GM12873 (cell line): Measurements from ENCODE around the gene CDKN2B-AS1.

Experiments
- CTCF ChIP-seq: IDR thresholded peaks from 2 replicates; pipeline ENCODE4 v1.5.1; 2012; ENCODE audit warnings: low read depth, mild to moderate bottlenecking, moderate library complexity, low read length, control low read depth; ENCODE audit not compliant: insufficient read depth; ENCODE audit errors: missing control alignments

CDKN2B-AS1 gene

DNA sequence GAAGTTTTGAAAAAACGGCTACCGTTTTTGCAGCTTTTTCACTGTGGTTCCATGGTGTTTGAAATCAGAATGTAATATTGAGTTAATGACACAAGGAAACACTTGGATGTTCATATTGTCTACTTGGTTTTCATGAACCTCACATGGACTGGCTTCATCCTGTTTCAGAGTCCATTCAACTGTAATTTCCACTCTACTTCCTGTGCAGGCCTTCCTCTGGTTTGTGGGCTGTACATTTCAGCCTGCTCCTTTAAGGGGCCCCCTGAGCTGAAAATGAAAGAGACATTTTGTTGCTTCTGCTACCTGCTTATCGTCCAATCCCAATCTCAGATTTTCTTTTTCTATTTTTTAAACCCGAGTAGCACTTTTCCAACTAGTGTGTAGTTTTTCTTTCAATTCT, 56.3 kb downstream of the CDKN2B-AS1 start:
- no peak for TF ChIP-seq CTCF

DNA sequence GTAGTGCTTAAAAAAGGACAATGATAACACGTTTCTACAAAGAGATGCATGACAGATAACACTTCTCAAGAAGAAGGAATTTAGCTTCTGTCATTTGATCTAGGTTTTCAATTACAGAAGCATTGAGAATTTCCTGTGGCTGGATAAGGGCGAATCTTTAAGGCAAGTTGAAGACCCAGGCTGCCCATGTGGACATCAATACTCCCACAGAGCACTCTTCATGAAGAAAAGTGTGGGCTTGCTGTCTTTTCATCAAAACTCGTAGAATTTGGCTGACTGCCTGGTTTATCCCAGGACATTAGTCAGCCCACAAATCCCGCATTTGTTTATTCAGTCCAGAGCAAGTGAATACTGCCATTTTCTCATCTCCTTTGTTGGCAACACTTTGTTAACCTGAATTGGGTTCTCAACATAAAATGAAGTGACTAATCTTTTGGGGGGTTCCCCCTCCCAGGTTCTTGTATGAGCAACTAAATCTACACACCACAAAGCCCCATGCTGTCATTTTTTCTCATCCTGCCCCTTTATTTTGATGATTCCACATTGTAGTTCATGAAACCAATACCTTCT, 57.9 kb downstream of the CDKN2B-AS1 start:
- TF ChIP-seq CTCF, result no peak

DNA sequence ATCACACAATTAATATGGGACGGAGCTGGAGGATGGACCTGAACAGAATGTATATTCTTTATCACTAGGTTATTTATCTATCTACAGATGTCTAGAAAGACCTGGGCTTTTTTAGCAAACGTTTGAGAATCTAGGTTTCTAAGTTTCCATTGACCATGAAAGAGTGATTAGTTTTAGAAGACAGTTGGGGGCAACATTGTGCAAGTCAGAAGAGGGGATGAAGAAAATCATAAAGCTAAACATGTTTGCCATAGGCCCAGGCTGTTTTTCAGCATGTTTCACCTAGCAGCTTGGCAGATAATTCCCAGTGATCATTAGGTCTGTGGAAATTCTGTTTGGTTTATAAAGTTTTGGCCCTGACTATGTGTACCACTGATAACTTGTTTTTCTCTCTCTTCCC, 58.6 kb downstream of the CDKN2B-AS1 start:
- TF ChIP-seq CTCF, result no peak

- TF ChIP-seq CTCF, result no peak
Measured at GRCh38 chr9:22054076-22054475, 59.5 kb downstream of the CDKN2B-AS1 start.

- no peak for TF ChIP-seq CTCF
Measured at GRCh38 chr9:22054529-22054928, 59.9 kb downstream of the CDKN2B-AS1 start.

GRCh38 chr9:22055090-22055489, 60.5 kb downstream of the CDKN2B-AS1 start:
- TF ChIP-seq CTCF, result no peak

GRCh38 chr9:22056402-22056801, 61.8 kb downstream of the CDKN2B-AS1 start:
- TF ChIP-seq CTCF, result no peak
